Measurements from ENCODE around the gene PLD2.

PLD2 gene, protein sequence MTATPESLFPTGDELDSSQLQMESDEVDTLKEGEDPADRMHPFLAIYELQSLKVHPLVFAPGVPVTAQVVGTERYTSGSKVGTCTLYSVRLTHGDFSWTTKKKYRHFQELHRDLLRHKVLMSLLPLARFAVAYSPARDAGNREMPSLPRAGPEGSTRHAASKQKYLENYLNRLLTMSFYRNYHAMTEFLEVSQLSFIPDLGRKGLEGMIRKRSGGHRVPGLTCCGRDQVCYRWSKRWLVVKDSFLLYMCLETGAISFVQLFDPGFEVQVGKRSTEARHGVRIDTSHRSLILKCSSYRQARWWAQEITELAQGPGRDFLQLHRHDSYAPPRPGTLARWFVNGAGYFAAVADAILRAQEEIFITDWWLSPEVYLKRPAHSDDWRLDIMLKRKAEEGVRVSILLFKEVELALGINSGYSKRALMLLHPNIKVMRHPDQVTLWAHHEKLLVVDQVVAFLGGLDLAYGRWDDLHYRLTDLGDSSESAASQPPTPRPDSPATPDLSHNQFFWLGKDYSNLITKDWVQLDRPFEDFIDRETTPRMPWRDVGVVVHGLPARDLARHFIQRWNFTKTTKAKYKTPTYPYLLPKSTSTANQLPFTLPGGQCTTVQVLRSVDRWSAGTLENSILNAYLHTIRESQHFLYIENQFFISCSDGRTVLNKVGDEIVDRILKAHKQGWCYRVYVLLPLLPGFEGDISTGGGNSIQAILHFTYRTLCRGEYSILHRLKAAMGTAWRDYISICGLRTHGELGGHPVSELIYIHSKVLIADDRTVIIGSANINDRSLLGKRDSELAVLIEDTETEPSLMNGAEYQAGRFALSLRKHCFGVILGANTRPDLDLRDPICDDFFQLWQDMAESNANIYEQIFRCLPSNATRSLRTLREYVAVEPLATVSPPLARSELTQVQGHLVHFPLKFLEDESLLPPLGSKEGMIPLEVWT

DNA sequence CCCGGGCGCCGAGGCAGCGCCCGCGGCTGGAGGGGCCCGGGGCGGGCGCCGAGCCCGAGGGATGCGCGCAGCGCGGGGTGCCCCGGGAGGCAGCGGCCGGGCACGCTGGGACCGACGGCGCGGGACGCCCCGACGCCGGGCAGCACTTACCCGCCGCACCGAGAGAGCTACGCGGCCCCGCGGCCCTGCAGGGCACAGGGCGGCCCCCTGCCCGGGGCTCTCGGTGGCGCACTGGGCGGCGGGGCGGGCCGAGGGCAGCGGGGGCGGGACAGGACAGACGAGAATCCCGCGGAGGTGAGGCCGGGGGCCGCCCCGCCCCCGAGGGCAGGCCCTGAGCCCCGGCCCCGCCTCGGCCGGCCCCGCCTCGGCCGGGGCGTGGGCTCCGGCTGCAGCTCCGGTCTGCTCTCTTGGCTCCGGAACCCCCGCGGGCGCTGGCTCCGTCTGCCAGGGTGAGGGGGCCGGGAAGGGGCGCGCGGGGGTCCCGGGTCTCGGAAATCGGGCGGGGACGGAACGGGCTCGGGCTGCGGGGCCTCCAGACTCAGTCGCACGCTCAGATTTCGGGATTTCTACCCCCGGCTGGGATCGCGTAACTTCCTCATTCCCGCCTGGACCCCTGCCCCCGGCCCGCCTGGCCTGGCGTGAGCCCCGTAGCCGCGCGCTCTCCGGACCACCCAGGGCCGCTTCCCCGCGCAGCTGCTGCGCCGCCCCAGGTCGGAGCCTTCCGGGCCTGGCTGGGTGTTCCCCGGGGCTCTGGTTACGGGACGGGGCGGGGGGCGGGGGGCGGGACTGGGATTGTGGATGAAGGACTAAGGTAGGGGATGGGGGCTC lies at the start of gene PLD2:
Gene PLD2, plus strand, starts transcription at position 376 of the 828 bp plus-strand sequence. CDS start 621 bp downstream, outside the sequence.
- peaks cover 14% of the 10 kb centered on the region for H3K4me1 Mint-ChIP-seq
- H3K36me3 Mint-ChIP-seq, result peaks cover 3% of the 10 kb centered on the region
- H3K27ac Mint-ChIP-seq, result no peak within 1 kb of the TSS
- H3K4me3 Mint-ChIP-seq, result peak within 1 kb of the TSS; percentile 76
- H3K27me3 Mint-ChIP-seq, result no peaks in the 10 kb centered on the region
- H3K9me3 Mint-ChIP-seq, result no peaks in the 10 kb centered on the region

DNA sequence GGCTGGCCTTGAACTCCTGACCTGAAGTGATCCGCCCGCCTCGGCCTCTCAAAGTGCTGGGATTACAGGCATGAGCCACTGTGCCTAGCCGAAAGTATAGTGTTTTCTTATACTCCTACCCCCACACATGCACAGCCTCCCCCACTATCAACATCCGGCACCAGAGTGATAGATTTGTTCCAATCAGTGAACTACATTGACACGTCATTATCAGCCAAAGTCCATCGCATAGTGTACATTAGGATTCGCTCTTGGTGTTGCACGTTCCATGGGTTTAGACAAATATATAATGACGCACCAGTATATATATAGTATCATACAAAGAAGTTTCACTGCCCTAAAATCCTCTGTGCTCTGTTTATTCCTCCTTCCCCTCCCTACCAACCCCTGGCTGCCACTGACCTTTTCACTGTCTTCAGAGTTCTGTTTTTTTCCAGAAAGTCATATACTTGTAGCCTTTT lies 47.1 kb upstream of the PLD2 start:
- Mint-ChIP-seq H3K9me3 (no peaks in the 10 kb centered on the region), H3K4me1 (no peaks in the 10 kb centered on the region), H3K36me3 (no peaks in the 10 kb centered on the region), H3K4me3 (no peak overlapping the region), H3K27me3 (no peaks in the 10 kb centered on the region), H3K27ac (no peak overlapping the region)

DNA sequence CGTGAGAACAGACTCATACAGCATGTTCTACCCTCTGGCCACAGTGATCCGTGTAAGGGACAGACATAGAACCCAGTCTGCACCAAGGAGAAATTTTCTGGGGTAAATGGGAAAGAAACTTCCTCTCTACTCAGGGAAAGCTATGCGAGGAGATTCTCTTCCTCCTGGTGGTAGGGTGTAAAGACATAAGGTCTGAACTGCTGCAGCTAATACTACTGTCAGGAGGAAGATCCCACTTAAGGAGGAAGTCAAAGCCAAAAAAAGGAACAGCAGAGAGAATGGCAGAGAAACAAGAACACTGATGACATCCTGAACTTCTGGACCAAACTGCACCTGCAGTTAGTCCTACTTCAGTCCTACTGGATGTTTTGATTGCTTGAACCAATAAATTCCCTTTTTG lies 42.4 kb upstream of the PLD2 start:
- Mint-ChIP-seq H3K36me3 (no peaks in the 10 kb centered on the region), H3K9me3 (no peaks in the 10 kb centered on the region), H3K4me1 (no peaks in the 10 kb centered on the region), H3K27me3 (no peaks in the 10 kb centered on the region), H3K27ac (no peak overlapping the region), H3K4me3 (no peak overlapping the region)

DNA sequence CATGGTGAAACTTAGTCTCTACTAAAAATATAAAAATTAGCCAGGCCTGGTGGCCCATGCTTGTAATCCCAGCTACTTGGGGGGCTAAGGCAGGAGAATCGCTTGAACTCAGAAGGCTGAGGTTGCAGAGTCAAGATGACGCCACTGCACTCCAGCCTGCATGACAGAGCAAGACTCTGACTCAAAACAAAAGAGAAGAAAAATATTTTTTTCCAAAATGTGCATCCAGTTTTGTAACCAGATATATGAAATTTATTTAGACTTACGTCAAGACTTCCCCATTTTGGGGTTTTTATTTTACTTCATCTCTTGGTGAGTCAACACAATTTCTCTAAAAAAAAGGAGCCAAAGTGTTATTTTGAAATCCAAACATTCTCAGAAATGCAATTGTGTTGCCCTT lies 40.8 kb upstream of the PLD2 start:
- no peaks in the 10 kb centered on the region for H3K27me3 Mint-ChIP-seq
- H3K9me3 Mint-ChIP-seq, result no peaks in the 10 kb centered on the region
- no peak overlapping the region for H3K27ac Mint-ChIP-seq
- no peak overlapping the region for H3K4me3 Mint-ChIP-seq
- no peaks in the 10 kb centered on the region for H3K36me3 Mint-ChIP-seq
- no peaks in the 10 kb centered on the region for H3K4me1 Mint-ChIP-seq

DNA sequence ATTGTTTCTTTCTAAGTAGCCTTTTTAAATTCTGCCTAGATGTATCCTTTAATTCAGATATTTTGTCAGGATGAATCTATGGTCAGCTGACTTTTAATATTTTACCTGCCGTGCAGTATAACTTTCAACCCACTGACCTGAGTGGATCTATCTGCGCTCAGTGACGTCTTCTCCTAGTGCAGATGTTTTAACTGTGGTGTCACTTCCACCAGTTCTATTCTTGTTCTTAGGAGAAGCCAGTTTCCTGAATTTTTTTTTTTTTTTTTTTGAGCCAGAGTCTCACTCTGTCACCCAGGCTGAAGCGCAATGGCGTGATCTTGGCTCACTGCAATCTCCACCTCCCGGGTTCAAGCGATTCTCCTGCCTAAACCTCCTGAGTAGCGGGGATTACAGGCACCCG lies 40.2 kb upstream of the PLD2 start:
- Mint-ChIP-seq H3K4me1 (peaks cover 3% of the 10 kb centered on the region), H3K4me3 (no peak overlapping the region), H3K27ac (no peak overlapping the region), H3K9me3 (no peaks in the 10 kb centered on the region), H3K36me3 (no peaks in the 10 kb centered on the region), H3K27me3 (no peaks in the 10 kb centered on the region)

DNA sequence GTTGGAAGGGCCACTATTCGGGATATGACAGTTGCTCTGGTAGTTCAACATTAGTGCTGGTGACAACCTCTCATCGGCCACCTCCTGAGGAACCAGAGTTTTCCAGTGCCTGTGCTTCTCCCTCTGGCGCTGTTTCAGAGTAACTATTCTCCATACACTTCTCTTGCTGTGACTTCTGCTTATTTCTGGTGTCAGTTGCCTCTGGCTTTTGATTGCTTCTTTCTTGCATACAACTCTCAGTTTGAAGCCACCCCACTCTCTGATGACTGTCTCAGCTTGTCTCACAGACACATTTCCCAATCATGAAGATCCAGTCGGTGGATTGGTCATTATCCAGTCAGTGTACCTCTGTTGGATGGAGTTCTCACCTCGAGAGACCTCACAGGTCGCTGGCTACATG lies 38.7 kb upstream of the PLD2 start:
- H3K27ac Mint-ChIP-seq, result no peak overlapping the region
- no peaks in the 10 kb centered on the region for H3K36me3 Mint-ChIP-seq
- H3K9me3 Mint-ChIP-seq, result no peaks in the 10 kb centered on the region
- no peak overlapping the region for H3K4me3 Mint-ChIP-seq
- H3K27me3 Mint-ChIP-seq, result no peaks in the 10 kb centered on the region
- H3K4me1 Mint-ChIP-seq, result peaks cover 5% of the 10 kb centered on the region

DNA sequence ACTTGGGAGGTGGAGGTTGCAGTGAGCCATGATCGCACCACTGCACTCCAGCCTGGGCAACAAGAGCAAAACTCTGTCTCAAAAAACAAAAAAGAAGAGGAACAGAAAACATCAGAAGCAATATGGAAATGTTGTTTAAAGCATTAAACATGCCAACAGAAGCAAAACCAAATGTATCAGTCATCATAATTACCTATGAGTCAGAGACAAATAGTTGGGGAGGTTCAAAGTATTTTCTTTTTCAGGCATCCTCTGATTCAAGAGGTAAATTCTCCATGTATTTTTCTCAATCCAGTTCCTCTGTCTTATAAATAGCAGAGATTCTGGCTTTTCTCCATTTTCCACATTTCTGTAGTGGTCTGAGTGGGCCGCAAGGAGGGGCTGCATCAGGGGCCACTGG lies 37.3 kb upstream of the PLD2 start:
- H3K4me3 Mint-ChIP-seq, result no peak overlapping the region
- no peak overlapping the region for H3K27ac Mint-ChIP-seq
- no peaks in the 10 kb centered on the region for H3K36me3 Mint-ChIP-seq
- H3K27me3 Mint-ChIP-seq, result no peaks in the 10 kb centered on the region
- H3K4me1 Mint-ChIP-seq, result peaks cover 5% of the 10 kb centered on the region
- no peaks in the 10 kb centered on the region for H3K9me3 Mint-ChIP-seq

DNA sequence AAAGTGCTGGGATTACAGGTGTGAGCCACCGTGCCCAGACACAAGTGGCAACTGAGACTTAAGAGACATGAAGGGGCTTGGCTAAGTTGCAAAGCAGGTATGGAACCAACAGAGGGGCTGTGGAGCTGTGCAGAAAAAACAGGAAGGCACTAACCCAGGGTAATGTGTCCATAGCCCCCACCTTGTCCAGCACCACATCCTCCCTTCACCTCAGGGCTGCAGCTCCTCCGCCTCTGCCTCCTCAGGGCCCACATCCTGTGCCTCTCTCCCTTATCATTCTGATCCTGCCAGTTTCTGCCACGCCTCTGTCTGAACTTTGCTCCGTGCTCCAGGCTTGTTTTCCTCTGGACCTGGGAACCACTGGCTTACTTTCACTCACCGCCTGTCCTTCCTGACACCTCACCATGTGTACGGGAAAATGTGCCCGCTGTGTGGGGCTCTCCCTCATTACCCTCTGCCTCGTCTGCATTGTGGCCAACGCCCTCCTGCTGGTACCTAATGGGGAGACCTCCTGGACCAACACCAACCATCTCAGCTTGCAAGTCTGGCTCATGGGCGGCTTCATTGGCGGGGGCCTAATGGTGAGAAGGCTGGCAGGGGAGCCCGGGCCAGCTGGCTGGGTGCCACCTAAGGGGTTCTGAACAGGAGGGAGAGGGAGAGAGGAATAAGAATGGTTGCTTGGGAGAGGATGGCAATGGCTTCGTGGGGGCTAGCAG lies 35.3 kb upstream of the PLD2 start, which contains the start of gene TM4SF5:
Gene TM4SF5, plus strand, starts transcription at position 368 of the 716 bp plus-strand sequence. Its CDS starts 37 bp downstream, at position 405.
- Mint-ChIP-seq H3K9me3 (no peaks in the 10 kb centered on the region), H3K27ac (no peak within 1 kb of the TSS), H3K27me3 (no peaks in the 10 kb centered on the region), H3K4me1 (peaks cover 5% of the 10 kb centered on the region), H3K4me3 (no peak within 1 kb of the TSS), H3K36me3 (no peaks in the 10 kb centered on the region)

DNA sequence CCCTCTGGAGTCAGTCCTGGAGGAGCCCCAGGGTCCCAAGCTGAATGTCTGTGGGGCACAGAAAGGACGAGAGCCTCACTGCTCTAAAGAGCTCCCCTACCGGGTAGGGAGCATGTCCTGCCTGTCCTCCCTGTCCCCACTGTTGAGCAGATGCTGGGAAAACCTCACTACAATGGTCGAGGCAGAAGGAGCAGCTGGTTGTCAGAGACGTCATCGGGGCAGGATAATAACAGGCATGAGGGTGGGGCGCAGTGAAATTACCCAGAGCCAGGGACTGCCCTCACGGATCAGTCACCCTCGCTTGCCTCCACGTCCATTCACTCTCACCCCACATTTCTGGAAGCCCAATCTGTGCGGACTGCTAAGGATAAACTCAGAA lies 34.7 kb upstream of the PLD2 start:
- H3K4me3 Mint-ChIP-seq, result no peak overlapping the region
- peaks cover 5% of the 10 kb centered on the region for H3K4me1 Mint-ChIP-seq
- no peaks in the 10 kb centered on the region for H3K27me3 Mint-ChIP-seq
- no peaks in the 10 kb centered on the region for H3K36me3 Mint-ChIP-seq
- no peak overlapping the region for H3K27ac Mint-ChIP-seq
- no peaks in the 10 kb centered on the region for H3K9me3 Mint-ChIP-seq

DNA sequence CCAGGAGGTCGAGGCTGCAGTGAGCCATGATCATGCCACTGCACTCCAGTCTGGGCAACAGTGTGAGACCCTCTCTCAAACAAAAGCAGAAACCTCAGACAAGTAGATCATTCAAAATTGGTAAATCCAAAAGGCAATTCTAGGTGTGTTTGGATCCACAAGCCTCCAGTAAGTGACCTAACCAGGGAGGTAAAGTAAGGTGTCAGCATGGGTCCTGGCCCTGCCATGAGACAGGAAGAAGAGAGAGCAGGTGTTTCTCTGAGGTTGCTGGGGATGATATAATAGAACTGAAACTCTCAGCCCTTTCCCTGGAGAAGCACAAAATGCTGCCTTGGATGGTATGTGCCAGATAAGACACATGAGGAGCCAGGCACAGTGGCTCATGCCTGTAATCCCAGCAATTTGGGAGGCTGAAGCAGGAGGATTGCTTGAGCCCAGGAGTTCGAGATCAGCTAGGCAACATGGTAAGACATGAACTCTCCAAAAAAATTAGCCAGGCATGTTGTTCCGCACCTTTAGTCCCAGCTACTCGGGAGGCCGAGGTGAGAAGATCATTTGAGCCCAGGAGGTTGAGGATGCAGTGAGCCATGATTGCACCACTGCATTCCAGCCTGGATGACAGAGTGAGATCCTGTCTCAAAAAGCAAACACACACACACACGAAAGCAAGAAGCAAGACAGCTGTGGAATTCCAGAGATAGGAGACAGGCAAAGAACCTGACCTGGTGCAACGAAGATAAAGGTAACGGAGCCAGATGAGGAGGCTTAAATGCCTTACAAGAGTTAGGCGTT lies 28.8 kb upstream of the PLD2 start:
- Mint-ChIP-seq H3K4me3 (no peak overlapping the region), H3K27ac (no peak overlapping the region), H3K4me1 (no peaks in the 10 kb centered on the region), H3K27me3 (peaks cover 16% of the 10 kb centered on the region), H3K36me3 (no peaks in the 10 kb centered on the region), H3K9me3 (no peaks in the 10 kb centered on the region)

DNA sequence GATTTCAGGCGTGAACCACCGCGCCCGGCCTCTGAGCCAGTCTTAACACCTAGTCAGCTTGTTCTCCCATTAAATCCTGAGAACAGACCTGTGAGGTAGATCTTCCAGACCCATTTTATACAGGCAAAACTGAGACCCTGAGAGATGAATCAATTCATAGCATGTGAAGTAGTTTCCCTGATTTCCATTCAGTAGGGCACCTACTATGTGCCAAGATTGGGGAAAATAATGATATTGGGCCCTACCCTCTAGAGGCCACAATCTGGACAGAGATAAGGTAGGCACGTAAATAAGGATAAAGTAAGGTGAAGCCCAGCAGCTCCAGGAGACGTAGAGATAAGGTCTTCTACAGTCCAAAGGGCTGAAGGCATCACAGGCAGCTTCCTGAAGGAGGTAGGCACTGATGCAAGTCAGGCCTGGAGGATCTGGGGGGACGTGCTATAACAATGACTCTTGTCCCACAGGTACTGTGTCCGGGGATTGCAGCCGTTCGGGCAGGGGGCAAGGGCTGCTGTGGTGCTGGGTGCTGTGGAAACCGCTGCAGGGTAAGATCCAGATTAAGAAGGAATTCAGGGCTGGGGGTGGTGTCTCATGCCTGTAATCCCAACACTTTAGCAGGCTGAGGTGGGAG lies 26.5 kb upstream of the PLD2 start:
- no peaks in the 10 kb centered on the region for H3K36me3 Mint-ChIP-seq
- H3K9me3 Mint-ChIP-seq, result no peaks in the 10 kb centered on the region
- H3K4me1 Mint-ChIP-seq, result peaks cover 3% of the 10 kb centered on the region
- no peak overlapping the region for H3K4me3 Mint-ChIP-seq
- H3K27me3 Mint-ChIP-seq, result peaks cover 23% of the 10 kb centered on the region
- no peak overlapping the region for H3K27ac Mint-ChIP-seq

DNA sequence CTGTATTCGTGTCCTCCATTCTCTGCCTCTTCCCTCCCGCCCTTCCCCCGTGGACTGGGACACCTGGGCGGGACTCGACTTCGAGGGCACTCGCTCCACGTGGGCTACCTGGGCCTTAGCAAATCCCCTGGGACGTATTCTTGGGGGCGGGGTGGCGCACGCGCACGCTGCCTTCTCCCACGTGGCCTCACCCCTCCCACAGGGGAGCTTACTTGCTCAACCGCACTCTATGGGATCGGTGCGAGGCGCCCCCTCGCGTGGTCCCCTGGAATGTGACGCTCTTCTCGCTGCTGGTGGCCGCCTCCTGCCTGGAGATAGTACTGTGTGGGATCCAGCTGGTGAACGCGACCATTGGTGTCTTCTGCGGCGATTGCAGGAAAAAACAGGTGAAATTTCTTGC lies 24.3 kb upstream of the PLD2 start:
- peaks cover 32% of the 10 kb centered on the region for H3K27me3 Mint-ChIP-seq
- H3K4me3 Mint-ChIP-seq, result no peak overlapping the region
- H3K36me3 Mint-ChIP-seq, result no peaks in the 10 kb centered on the region
- H3K4me1 Mint-ChIP-seq, result peaks cover 14% of the 10 kb centered on the region
- no peaks in the 10 kb centered on the region for H3K9me3 Mint-ChIP-seq
- no peak overlapping the region for H3K27ac Mint-ChIP-seq

DNA sequence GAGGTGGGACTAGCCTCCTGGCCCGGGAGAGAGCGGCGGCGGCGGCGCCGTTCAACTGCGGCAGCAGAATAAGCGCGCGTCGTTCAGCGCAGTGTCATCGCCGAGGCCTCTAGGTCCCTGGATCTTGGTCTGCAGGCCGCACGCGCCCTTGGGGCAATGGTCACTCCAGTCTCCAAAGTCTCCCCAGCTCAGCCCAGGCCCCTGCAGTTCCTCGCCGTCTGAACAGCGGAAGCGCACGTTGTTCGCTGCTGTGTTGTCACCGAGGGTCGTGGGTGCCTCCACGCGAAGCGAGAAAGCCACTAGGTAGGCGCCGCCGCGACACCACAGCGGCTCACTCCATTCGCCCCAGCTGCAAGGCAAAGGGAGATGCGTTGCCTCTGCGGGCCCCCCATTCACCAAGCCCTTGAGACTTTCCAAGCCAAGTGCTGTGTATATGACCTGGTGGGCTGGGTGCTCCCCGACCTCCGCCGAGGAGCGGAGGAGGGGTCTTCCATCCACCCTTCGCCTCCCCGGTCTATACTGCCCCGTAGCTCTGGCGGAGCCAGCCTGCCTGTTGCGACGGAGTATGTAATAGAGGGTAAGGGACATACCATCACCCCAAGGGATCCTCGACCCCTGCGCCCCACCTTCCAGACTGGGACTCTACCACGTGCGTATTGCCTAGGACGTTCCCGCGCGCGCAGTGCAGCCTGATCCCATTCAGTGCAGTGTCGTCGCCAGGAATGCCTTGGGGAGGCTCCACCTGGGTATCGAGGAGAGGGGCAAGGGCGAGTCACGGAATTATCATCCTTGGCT lies 21.4 kb upstream of the PLD2 start:
- peak overlapping the region; percentile 26 for H3K4me3 Mint-ChIP-seq
- peaks cover 32% of the 10 kb centered on the region for H3K27me3 Mint-ChIP-seq
- no peaks in the 10 kb centered on the region for H3K9me3 Mint-ChIP-seq
- peaks cover 17% of the 10 kb centered on the region for H3K4me1 Mint-ChIP-seq
- no peaks in the 10 kb centered on the region for H3K36me3 Mint-ChIP-seq
- no peak overlapping the region for H3K27ac Mint-ChIP-seq

Measured in activated naive CD4-positive, alpha-beta T cell treated with anti-CD3 and anti-CD28 coated beads, Interleukin-2, amount 50 U/mL, for 24 hours (primary cell).